Ovary (tissue), 9 donors: ENCODE results near the gene IRF3. TPM values are rescaled to one million over a fixed set of nuclear protein-coding genes. Genes with fewer than 3 reads are reported as not detected.

Source experiments
- DNase-seq, 5 donors: peaks; one replicate each; pipeline ENCODE4 v3.0.0-alpha.2; 2019 to 2020
- H3K27ac ChIP-seq, 2 donors: fragments of 200-600 bp; one replicate each; pipeline versions ENCODE4 v1.5.1 to v1.8.0; 2019 to 2022
- H3K27me3 ChIP-seq: fragments of 200-600 bp; one replicate; pipeline ENCODE4 v1.8.0; 2022
- H3K36me3 ChIP-seq: fragments of 200-600 bp; sonication (generic); one replicate; pipeline ENCODE4 v1.5.1; 2019
- H3K4me1 ChIP-seq: one replicate; pipeline ENCODE4 v1.8.1; 2013; ENCODE audit warnings: mild to moderate bottlenecking, moderate library complexity; ENCODE audit not compliant: insufficient read depth
- H3K4me3 ChIP-seq: fragments of 200-600 bp; sonication (generic); one replicate; pipeline ENCODE4 v1.5.1; 2017
- H3K9me3 ChIP-seq, 2 donors: fragments of 200-600 bp in 1 of 2; sonication (generic) in 1 of 2; one replicate each; pipeline versions ENCODE4 v1.5.1 to v1.8.1; 2013 to 2019; ENCODE audit warnings: mild to moderate bottlenecking in 1 of 2, moderate library complexity in 1 of 2
- EP300 ChIP-seq: sonication (generic); formaldehyde crosslinking; IDR thresholded peaks from one replicate; pipeline ENCODE4 v1.6.1; 2017; ENCODE audit warnings: antibody characterized with exemption
- POLR2A ChIP-seq: fragments of 450-650 bp; IDR thresholded peaks from one replicate; pipeline ENCODE4 v1.6.1; 2017; ENCODE audit warnings: antibody characterized with exemption, mild to moderate bottlenecking, moderate library complexity
- WGBS, 3 donors: extraction: QIAGEN DNeasy Blood & Tissue Kit in 1 of 3; methylation state at CpG; one replicate each; pipeline versions ENCODE4 v1.1.5 to v1.1.7; 2013 to 2017; 5-methylcytosine and 5-hydroxymethylcytosine counted together
- intact Hi-C, 4 donors: fragments of 100-400 bp; cut with DNase I; formaldehyde crosslinking; loops; one replicate each; pipeline versions ENCODE4 v1.11.0 to v1.15.1; 2022 to 2023
- polyA plus RNA-seq, 2 donors: library from polyadenylated mRNA; stranded (reverse); fragments of 200-250 nt in 1 of 2; fragments of 350-450 nt in 1 of 2; fragmentation: Illumina TruSeq in 1 of 2; extraction: RNeasy Lipid Tissue Mini Kit (QIAGEN cat#74804) in 1 of 2; gene quantifications; one replicate each; pipeline ENCODE4 v1.2.3, GENCODE V29; 2013 to 2014
- total RNA-seq, 7 donors: library from RNA; depleted of rRNA in 2 of 7; stranded (reverse); fragments of >200 nt in 2 of 7; fragmentation: NEBNext Ultra II Directional in 3 of 7; extraction: Animal tissue kit (Norgen Biotek cat#: 25700) in 3 of 7; gene quantifications; one replicate each; pipeline versions ENCODE4 v1.1.0 to v1.2.4, GENCODE V29; 2016 to 2023
- TF ChIP-seq, protein P1 (sequence below), 3 donors: fragments of 450-650 bp in 2 of 3; fragments of 200-600 bp in 1 of 3; IDR thresholded peaks; one replicate each; pipeline versions ENCODE4 v1.5.1 to v1.8.0; 2016 to 2022; ENCODE audit warnings: antibody characterized with exemption in 3 of 3, mild to moderate bottlenecking in 1 of 3
- donor health status: DM: no; HTN: no; CAD: no; lungs with moderate emphysema.
- donor health status: DM: no; HTN: no; CAD: no.
- donor health status: Bipolar disorder and iron deficiency.
- donor health status: DM: yes; HTN: yes; CAD: no.
- donor health status: DM: no; HTN: no; CAD: no.
- donor health status: DM: yes; HTN: yes; CAD: no.

Gene IRF3
- total and polyA plus RNA-seq, 9 donors: 24.2 to 89.0 (median 69.5) TPM

DNA sequence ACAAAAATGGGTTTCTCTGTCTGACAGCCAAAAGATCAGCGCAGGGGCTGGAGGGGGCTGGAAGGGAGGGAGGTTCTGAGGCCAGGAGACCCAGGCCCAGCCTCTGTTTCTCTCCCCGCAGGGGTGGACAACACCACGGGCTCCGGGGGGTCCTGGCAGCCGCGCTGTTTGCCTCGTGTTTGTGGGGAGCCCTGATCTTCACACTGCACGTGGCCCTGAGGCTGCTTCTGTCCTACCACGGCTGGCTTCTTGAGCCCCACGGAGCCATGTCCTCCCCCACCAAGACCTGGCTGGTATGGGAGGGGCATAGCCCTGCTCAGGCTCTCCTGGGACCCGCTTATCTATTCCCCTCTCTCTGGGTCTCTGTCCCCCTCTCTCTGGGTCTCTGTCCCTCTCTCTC is 34.9 kb upstream of the IRF3 start:
- no peaks in the 10 kb centered on the region for H3K9me3 ChIP-seq
- no peaks in the 10 kb centered on the region for H3K36me3 ChIP-seq
- no peaks in the 10 kb centered on the region for H3K27me3 ChIP-seq
- H3K4me3 ChIP-seq: no peak overlapping the region
- WGBS, 3 donors: 70 to 76% (median 71%) methylated on average over 11 of the region's 11 CpGs
- DNase-seq: no peak
- intact Hi-C loops: no loop called here
- H3K27ac ChIP-seq: no peak overlapping the region
- H3K4me1 ChIP-seq: no peaks in the 10 kb centered on the region
- TF ChIP-seq POLR2A (no peak), EP300 (no peak)
- TF ChIP-seq, protein P1, sequence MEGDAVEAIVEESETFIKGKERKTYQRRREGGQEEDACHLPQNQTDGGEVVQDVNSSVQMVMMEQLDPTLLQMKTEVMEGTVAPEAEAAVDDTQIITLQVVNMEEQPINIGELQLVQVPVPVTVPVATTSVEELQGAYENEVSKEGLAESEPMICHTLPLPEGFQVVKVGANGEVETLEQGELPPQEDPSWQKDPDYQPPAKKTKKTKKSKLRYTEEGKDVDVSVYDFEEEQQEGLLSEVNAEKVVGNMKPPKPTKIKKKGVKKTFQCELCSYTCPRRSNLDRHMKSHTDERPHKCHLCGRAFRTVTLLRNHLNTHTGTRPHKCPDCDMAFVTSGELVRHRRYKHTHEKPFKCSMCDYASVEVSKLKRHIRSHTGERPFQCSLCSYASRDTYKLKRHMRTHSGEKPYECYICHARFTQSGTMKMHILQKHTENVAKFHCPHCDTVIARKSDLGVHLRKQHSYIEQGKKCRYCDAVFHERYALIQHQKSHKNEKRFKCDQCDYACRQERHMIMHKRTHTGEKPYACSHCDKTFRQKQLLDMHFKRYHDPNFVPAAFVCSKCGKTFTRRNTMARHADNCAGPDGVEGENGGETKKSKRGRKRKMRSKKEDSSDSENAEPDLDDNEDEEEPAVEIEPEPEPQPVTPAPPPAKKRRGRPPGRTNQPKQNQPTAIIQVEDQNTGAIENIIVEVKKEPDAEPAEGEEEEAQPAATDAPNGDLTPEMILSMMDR (IDR thresholded peaks at IDR 0.05): no peak

DNA sequence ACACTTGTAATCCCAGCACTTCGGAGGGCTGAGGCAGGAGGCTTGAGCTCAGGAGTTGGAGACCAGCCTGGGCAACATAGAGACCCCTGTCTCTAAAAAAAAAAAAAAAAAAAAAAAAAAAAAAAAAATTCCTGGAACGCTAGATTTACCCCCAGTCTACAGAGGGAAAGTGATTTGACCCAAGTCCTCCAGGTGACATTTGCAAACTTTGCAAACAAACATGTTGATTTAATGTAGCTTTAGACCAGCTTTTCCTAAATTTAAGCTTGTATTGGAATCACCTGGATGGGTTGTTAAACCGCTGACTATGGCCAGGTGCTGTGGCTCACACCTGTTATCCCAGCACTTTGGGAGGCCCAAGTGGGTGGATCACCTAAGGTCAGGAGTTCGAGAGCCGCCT is 33.7 kb upstream of the IRF3 start:
- WGBS, 3 donors: 89 to 93% (median 91%) methylated on average over 5 of the region's 5 CpGs
- intact Hi-C loops: no loop called here
- no peak for DNase-seq
- Histone ChIP-seq H3K9me3 (no peaks in the 10 kb centered on the region), H3K4me3 (no peak overlapping the region), H3K4me1 (no peaks in the 10 kb centered on the region), H3K36me3 (no peaks in the 10 kb centered on the region), H3K27ac (no peak overlapping the region), H3K27me3 (no peaks in the 10 kb centered on the region)
- TF ChIP-seq EP300 (no peak), POLR2A (no peak)
- TF ChIP-seq, protein P1 (IDR thresholded peaks at IDR 0.05): no peak

DNA sequence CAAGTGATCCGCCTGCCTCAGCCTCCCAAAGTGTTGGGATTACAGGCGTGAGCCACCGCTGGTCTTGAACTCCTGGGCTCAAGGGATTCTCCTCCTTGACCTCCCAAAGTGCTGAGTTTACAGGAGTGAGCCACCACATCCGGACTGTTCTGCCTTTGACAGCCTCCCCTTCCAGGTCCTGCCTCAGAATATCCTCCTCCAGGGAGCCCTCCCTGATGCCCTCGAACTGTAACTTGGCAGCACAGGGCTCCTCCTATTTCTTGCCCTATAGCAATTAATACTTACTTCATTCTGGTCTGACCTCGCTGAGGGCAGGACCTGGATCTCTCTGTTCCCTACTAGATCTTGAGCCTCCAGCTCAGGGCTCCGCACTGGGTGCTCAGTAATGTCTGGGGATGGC is 31.2 kb upstream of the IRF3 start:
- DNase-seq: no peak
- Histone ChIP-seq H3K36me3 (no peaks in the 10 kb centered on the region), H3K4me1 (no peaks in the 10 kb centered on the region), H3K27ac (no peak overlapping the region), H3K9me3 (no peaks in the 10 kb centered on the region), H3K27me3 (no peaks in the 10 kb centered on the region), H3K4me3 (no peak overlapping the region)
- 87 to 91% (median 90%) methylated on average over 7 of the region's 7 CpGs for WGBS, 3 donors
- intact Hi-C loops: no loop called here
- TF ChIP-seq EP300 (no peak), POLR2A (no peak)
- TF ChIP-seq, protein P1 (IDR thresholded peaks at IDR 0.05): no peak

DNA sequence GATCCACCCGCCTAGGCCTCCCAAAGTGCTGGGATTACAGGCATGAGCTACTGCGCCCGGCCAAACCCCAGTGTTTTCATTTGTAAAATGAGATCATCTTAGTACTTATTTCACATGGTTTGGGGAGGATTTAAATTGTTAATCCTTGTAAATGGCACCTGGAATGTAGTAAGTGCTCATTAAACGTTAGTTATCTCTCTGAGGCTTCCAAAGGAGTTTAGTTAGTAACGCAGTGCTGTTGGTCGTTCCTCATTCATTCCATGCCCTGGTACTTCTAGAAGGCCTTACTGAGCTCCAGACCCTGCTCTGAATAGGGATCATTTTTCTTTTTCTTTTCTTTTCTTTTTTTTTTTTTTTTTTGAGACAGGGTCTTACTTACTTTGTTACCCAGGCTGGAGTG is 30.5 kb upstream of the IRF3 start:
- TF ChIP-seq POLR2A (no peak), EP300 (no peak)
- TF ChIP-seq, protein P1 (IDR thresholded peaks at IDR 0.05): no peak
- Histone ChIP-seq H3K4me1 (no peaks in the 10 kb centered on the region), H3K4me3 (no peak overlapping the region), H3K27me3 (no peaks in the 10 kb centered on the region), H3K9me3 (no peaks in the 10 kb centered on the region), H3K36me3 (no peaks in the 10 kb centered on the region), H3K27ac (no peak overlapping the region)
- WGBS, 3 donors: 72 to 82% (median 79%) methylated on average over 6 of the region's 6 CpGs
- intact Hi-C loops: no loop called here
- DNase-seq: no peak

DNA sequence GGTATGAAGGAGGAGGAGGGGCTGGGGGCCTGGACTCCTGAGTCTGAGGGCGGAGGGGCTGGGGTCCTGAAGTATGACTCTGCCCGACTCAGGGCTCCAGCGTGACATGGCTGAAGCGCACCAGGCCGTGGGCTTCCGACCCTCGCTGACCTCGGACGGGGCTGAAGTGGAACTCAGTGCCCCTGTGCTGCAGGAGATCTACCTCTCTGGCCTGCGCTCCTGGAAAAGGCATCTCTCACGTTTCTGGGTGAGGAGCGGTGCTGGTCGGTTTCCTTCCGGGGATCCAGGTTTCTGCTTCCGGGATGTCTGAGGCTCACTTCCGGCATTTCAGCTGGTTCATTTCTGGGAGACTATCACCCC is 26.5 kb upstream of the IRF3 start:
- intact Hi-C loops: no loop called here
- no peaks in the 10 kb centered on the region for H3K4me1 ChIP-seq
- no peaks in the 10 kb centered on the region for H3K36me3 ChIP-seq
- no peak for TF ChIP-seq EP300
- TF ChIP-seq, protein P1 (IDR thresholded peaks at IDR 0.05): no peak
- TF ChIP-seq POLR2A: no peak
- peak overlapping the region; percentile 39 for H3K4me3 ChIP-seq
- no peaks in the 10 kb centered on the region for H3K27me3 ChIP-seq
- peak in 1 of 5 donors; percentile 42 for DNase-seq
- H3K27ac ChIP-seq: no peak overlapping the region
- no peaks in the 10 kb centered on the region for H3K9me3 ChIP-seq
- 51 to 69% (median 65%) methylated on average over 15 to 16 of the region's 16 CpGs for WGBS, 3 donors
